Testis (tissue), 3 donors: ENCODE results near the gene PSG7. TPM values are rescaled to one million over a fixed set of nuclear protein-coding genes. Genes with fewer than 3 reads are reported as not detected.
"Not testable (repeated sequence)": the region's sequence is repeated elsewhere in the genome, so short reads cannot be mapped to it uniquely, and the experiment has no call there.

Source experiments
- DNase-seq: peaks from one replicate; pipeline ENCODE4 v3.0.0-alpha.2; 2019
- H3K27ac ChIP-seq, 2 donors: fragments of 200-600 bp; sonication (generic); one replicate each; pipeline ENCODE4 v1.5.1; 2019
- H3K27me3 ChIP-seq: fragments of 200-600 bp; sonication (generic); one replicate; pipeline ENCODE4 v1.5.1; 2019
- H3K36me3 ChIP-seq: fragments of 200-600 bp; sonication (generic); one replicate; pipeline ENCODE4 v1.5.1; 2017; ENCODE audit warnings: low read depth; ENCODE audit errors: missing control alignments
- H3K4me1 ChIP-seq: fragments of 200-600 bp; sonication (generic); one replicate; pipeline ENCODE4 v1.5.1; 2019
- H3K4me3 ChIP-seq, 2 donors: fragments of 200-600 bp; sonication (generic); one replicate each; pipeline ENCODE4 v1.5.1; 2017 to 2019
- H3K9me3 ChIP-seq: fragments of 200-600 bp; sonication (generic); one replicate; pipeline ENCODE4 v1.5.1; 2017
- WGBS, 2 donors: methylation state at CpG; one replicate each; pipeline ENCODE4 v1.1.5; 2018; 5-methylcytosine and 5-hydroxymethylcytosine counted together
- intact Hi-C: fragments of 100-400 bp; cut with DNase I; formaldehyde crosslinking; loops from one replicate; pipeline ENCODE4 v1.15.1; 2023; ENCODE audit warnings: low total_unique reads
- polyA plus RNA-seq: library from polyadenylated mRNA; stranded (reverse); fragments of 350-450 nt; fragmentation: Illumina TruSeq; extraction: RNeasy Lipid Tissue Mini Kit (QIAGEN cat#74804); gene quantifications from one replicate; pipeline ENCODE4 v1.2.3, GENCODE V29; 2014; ENCODE audit warnings: low read depth, low replicate concordance; ENCODE audit not compliant: insufficient read depth
- total RNA-seq, 2 donors: library from RNA; depleted of rRNA; stranded (reverse); fragments of >200 nt; gene quantifications; one replicate each; pipeline ENCODE4 v1.2.3, GENCODE V29; 2016

The PSG7 gene
- total and polyA plus RNA-seq, 3 donors from 2014 or later: not detected

- DNase-seq, intact Hi-C loops, H3K27me3 ChIP-seq, H3K27ac ChIP-seq, H3K4me3 ChIP-seq, H3K9me3 ChIP-seq, H3K36me3 ChIP-seq, H3K4me1 ChIP-seq: not testable (repeated sequence)
- 74 to 84% methylated on average over 4 of the region's 4 CpGs for WGBS, 2 donors
These were observed 24.1 kb downstream of the PSG7 start for GRCh38 chr19:42912941-42913340.

GRCh38 chr19:42911731-42912130 is 25.3 kb downstream of the PSG7 start:
- H3K9me3 ChIP-seq, DNase-seq, H3K36me3 ChIP-seq, H3K27me3 ChIP-seq, H3K27ac ChIP-seq, H3K4me3 ChIP-seq, intact Hi-C loops, H3K4me1 ChIP-seq: not testable (repeated sequence)
- WGBS, 2 donors: 82 to 86% methylated on average over 5 of the region's 5 CpGs

- H3K27ac ChIP-seq, H3K27me3 ChIP-seq, H3K4me1 ChIP-seq, H3K36me3 ChIP-seq, intact Hi-C loops, H3K9me3 ChIP-seq, H3K4me3 ChIP-seq, DNase-seq: not testable (repeated sequence)
- 42 to 64% methylated on average over 5 of the region's 5 CpGs for WGBS, 2 donors
These were observed 30.8 kb downstream of the PSG7 start for GRCh38 chr19:42906162-42906561.

- intact Hi-C loops, DNase-seq, H3K4me1 ChIP-seq, H3K4me3 ChIP-seq, H3K36me3 ChIP-seq, H3K27me3 ChIP-seq, H3K9me3 ChIP-seq, H3K27ac ChIP-seq: not testable (repeated sequence)
- WGBS, 2 donors: 68 to 84% methylated on average over 4 of the region's 4 CpGs
These were observed 36.4 kb downstream of the PSG7 start for GRCh38 chr19:42900561-42900960.

GRCh38 chr19:42899674-42900073 is 37.3 kb downstream of the PSG7 start:
- H3K4me1 ChIP-seq, DNase-seq, H3K27me3 ChIP-seq, intact Hi-C loops, H3K27ac ChIP-seq, H3K4me3 ChIP-seq, H3K36me3 ChIP-seq, H3K9me3 ChIP-seq: not testable (repeated sequence)
- 61 to 90% methylated on average over 12 of the region's 12 CpGs for WGBS, 2 donors

GRCh38 chr19:42899110-42899509 is 37.9 kb downstream of the PSG7 start:
- DNase-seq, H3K4me1 ChIP-seq, H3K9me3 ChIP-seq, H3K27ac ChIP-seq, H3K36me3 ChIP-seq, intact Hi-C loops, H3K27me3 ChIP-seq, H3K4me3 ChIP-seq: not testable (repeated sequence)
- 67 to 90% methylated on average over 1 of the region's 1 CpG for WGBS, 2 donors

GRCh38 chr19:42898656-42899055 is 38.4 kb downstream of the PSG7 start:
- H3K27ac ChIP-seq, H3K36me3 ChIP-seq, H3K4me1 ChIP-seq, intact Hi-C loops, H3K27me3 ChIP-seq, H3K4me3 ChIP-seq, DNase-seq, H3K9me3 ChIP-seq: not testable (repeated sequence)
- 64 to 69% methylated on average over 1 of the region's 1 CpG for WGBS, 2 donors

GRCh38 chr19:42897729-42898128 is 39.3 kb downstream of the PSG7 start:
- WGBS, 2 donors: 29 to 36% methylated on average over 1 of the region's 1 CpG
- H3K4me1 ChIP-seq, H3K27ac ChIP-seq, H3K4me3 ChIP-seq, H3K36me3 ChIP-seq, H3K27me3 ChIP-seq, H3K9me3 ChIP-seq, DNase-seq, intact Hi-C loops: not testable (repeated sequence)

GRCh38 chr19:42890446-42890845 is 46.6 kb downstream of the PSG7 start:
- H3K4me3 ChIP-seq, H3K36me3 ChIP-seq, H3K27me3 ChIP-seq, intact Hi-C loops, DNase-seq, H3K9me3 ChIP-seq, H3K4me1 ChIP-seq, H3K27ac ChIP-seq: not testable (repeated sequence)
- WGBS, 2 donors: 79 to 85% methylated on average over 7 of the region's 7 CpGs

- H3K9me3 ChIP-seq, H3K36me3 ChIP-seq, H3K27me3 ChIP-seq, DNase-seq, H3K27ac ChIP-seq, H3K4me3 ChIP-seq, intact Hi-C loops, H3K4me1 ChIP-seq: not testable (repeated sequence)
These were observed 49.0 kb downstream of the PSG7 start for GRCh38 chr19:42887876-42888445.

GRCh38 chr19:42882730-42883129 is 54.3 kb downstream of the PSG7 start:
- H3K27ac ChIP-seq, intact Hi-C loops: not testable (repeated sequence)

GRCh38 chr19:42882010-42882409 is 55.0 kb downstream of the PSG7 start:
- WGBS, 2 donors: 66 to 69% methylated on average over 5 of the region's 5 CpGs
- H3K4me1 ChIP-seq, intact Hi-C loops: not testable (repeated sequence)

More at GRCh38 chr19:42882730-42883129, 54.3 kb downstream of the PSG7 start:
- not testable (repeated sequence) for DNase-seq, H3K36me3 ChIP-seq, H3K4me1 ChIP-seq, H3K27me3 ChIP-seq, H3K9me3 ChIP-seq, H3K4me3 ChIP-seq
- 56 to 78% methylated on average over 2 of the region's 2 CpGs for WGBS, 2 donors

GRCh38 chr19:42881279-42881678 is 55.7 kb downstream of the PSG7 start:
- H3K4me1 ChIP-seq, H3K9me3 ChIP-seq, intact Hi-C loops, H3K27me3 ChIP-seq, H3K36me3 ChIP-seq, H3K27ac ChIP-seq, DNase-seq, H3K4me3 ChIP-seq: not testable (repeated sequence)
- WGBS, 2 donors: 58 to 59% methylated on average over 7 to 8 of the region's 8 CpGs

More at GRCh38 chr19:42882010-42882409, 55.0 kb downstream of the PSG7 start:
- not testable (repeated sequence) for H3K27me3 ChIP-seq, H3K36me3 ChIP-seq, H3K4me3 ChIP-seq, DNase-seq, H3K27ac ChIP-seq, H3K9me3 ChIP-seq
